HG03439 (cell line): ENCODE results near the gene MAGOH.
A peak's percentile ranks its signal among the peaks of the same experiment; 100 is the strongest.
"Not testable (repeated sequence)": the region's sequence is repeated elsewhere in the genome, so short reads cannot be mapped to it uniquely, and the experiment has no call there.

Source experiments
- ATAC-seq: cut with Tn5 transposase; IDR thresholded peaks from one replicate; pipeline ENCODE4 v1.9.1; 2021; ENCODE audit warnings: mild to moderate bottlenecking, moderate library complexity; ENCODE audit not compliant: unreplicated experiment

The MAGOH gene

GRCh38 chr1:53241828-53242227 lies 3.5 kb upstream of the MAGOH start:
- ATAC-seq: no peak

GRCh38 chr1:53237638-53238037 lies 680 bp downstream of the MAGOH start:
- no peak for ATAC-seq

GRCh38 chr1:53220962-53221286 lies 17.4 kb downstream of the MAGOH start:
- no peak for ATAC-seq

GRCh38 chr1:53220171-53220961 lies 18.0 kb downstream of the MAGOH start, which contains the start of gene CZIB:
Gene CZIB, minus strand, starts transcription at chr1:53220634. Its CDS starts 59 bp downstream, at chr1:53220575.
- peak; percentile 90 for ATAC-seq

GRCh38 chr1:53219711-53220110 lies 18.6 kb downstream of the MAGOH start:
- ATAC-seq: no peak

GRCh38 chr1:53218201-53218600 lies 20.1 kb downstream of the MAGOH start:
- ATAC-seq: no peak

- no peak for ATAC-seq
Measured at GRCh38 chr1:53214376-53214940, 23.9 kb downstream of the MAGOH start.

- no peak for ATAC-seq
Measured at GRCh38 chr1:53210954-53211353, 27.4 kb downstream of the MAGOH start.

GRCh38 chr1:53210352-53210751 lies 28.0 kb downstream of the MAGOH start:
- no peak for ATAC-seq

GRCh38 chr1:53207726-53208125 lies 30.6 kb downstream of the MAGOH start:
- no peak for ATAC-seq

- no peak for ATAC-seq
Measured at GRCh38 chr1:53206735-53207379, 31.5 kb downstream of the MAGOH start.

- not testable (repeated sequence) for ATAC-seq
Measured at GRCh38 chr1:53206083-53206685, 32.1 kb downstream of the MAGOH start.

- ATAC-seq: not testable (repeated sequence)
Measured at GRCh38 chr1:53205496-53205895, 32.8 kb downstream of the MAGOH start.

- no peak for ATAC-seq
Measured at GRCh38 chr1:53203466-53203865, 34.9 kb downstream of the MAGOH start.

GRCh38 chr1:53198241-53198651 lies 40.1 kb downstream of the MAGOH start:
- no peak for ATAC-seq

GRCh38 chr1:53197291-53198200 lies 40.8 kb downstream of the MAGOH start:
- no peak for ATAC-seq

- ATAC-seq: peak; percentile 98
Measured at GRCh38 chr1:53196485-53197290, 41.6 kb downstream of the MAGOH start, which contains the start of gene CPT2. Gene CPT2, plus strand, starts transcription at chr1:53196824. Its CDS starts 120 bp downstream, at chr1:53196944.

GRCh38 chr1:53196017-53196484 lies 42.3 kb downstream of the MAGOH start:
- ATAC-seq: no peak

- ATAC-seq: no peak
Measured at GRCh38 chr1:53195246-53196016, 42.9 kb downstream of the MAGOH start.
